K562 (cell line): Measurements from ENCODE around the gene EVX1. TPM values are rescaled to one million over a fixed set of nuclear protein-coding genes. Genes with fewer than 3 reads are reported as not detected.

Source experiments
- ATAC-seq: fragments of 200-7000 bp; cut with Tn5 transposase; 3 replicates; pipeline ENCODE4 v1.9.1; 2020; ENCODE audit warnings: moderate library complexity
- BruUV-seq: library from RNA; stranded (reverse); fragments of 400-500 nt; replicated peaks from 2 replicates; lab custom pipeline; 2021; lab: Mats Ljungman, UMichigan
- CTCF ChIA-PET: fragments of 300-600 bp; formaldehyde crosslinking; extraction: SDS; loops from one replicate; lab custom pipeline; 2021; ENCODE audit warnings: low intra/inter-chr PET ratio; lab: Yijun Ruan, JAX
- POLR2A ChIA-PET: fragments of 300-600, 350-650 bp; sonication (Branson Sonifier 250); formaldehyde crosslinking; extraction: SDS; loops from one replicate; lab custom pipeline; 2021; ENCODE audit warnings: antibody characterized with exemption, inconsistent platforms; lab: Yijun Ruan, JAX
- DNase-seq, 4 experiments: peaks; one replicate each; pipeline versions ENCODE4 v3.0.0 to v3.0.0-alpha.2; 2011 to 2018; ENCODE audit warnings: low spot score in 3 of 4, mixed read lengths in 3 of 4; ENCODE audit errors: extremely low read depth in 1 of 4
- FAIRE-seq: peaks from 2 replicates; lab custom pipeline; 2011; peaks lifted over from hg19 to GRCh38; lab: Jason Lieb, UNC
- H2AFZ ChIP-seq: 2 replicates; pipeline ENCODE4 v1.6.0; 2011; ENCODE audit warnings: low read depth, low read length, control low read depth, inconsistent platforms
- H3K27ac ChIP-seq: fragments of 200-600 bp; 3 replicates; pipeline ENCODE4 v1.8.0; 2011; ENCODE audit warnings: low read depth, mild to moderate bottlenecking, control low read depth, inconsistent platforms, low read length, moderate library complexity, mixed read lengths; ENCODE audit errors: extremely low read depth
- H3K27me3 ChIP-seq, 2 experiments: fragments of 300-600 bp in 1 of 2; 2 replicates in 1 of 2; 3 replicates in 1 of 2; pipeline versions ENCODE4 v1.6.0 to v1.8.0; 2011; ENCODE audit warnings: inconsistent platforms in 2 of 2, low read length in 2 of 2, mild to moderate bottlenecking in 1 of 2, mixed read lengths in 1 of 2, moderate library complexity in 1 of 2; ENCODE audit not compliant: control insufficient read depth in 2 of 2, insufficient read depth in 2 of 2
- H3K36me3 ChIP-seq: fragments of 300-600 bp; 3 replicates; pipeline ENCODE4 v1.8.0; 2011; ENCODE audit warnings: mild to moderate bottlenecking, low read length, inconsistent platforms; ENCODE audit not compliant: control insufficient read depth, insufficient read depth
- H3K4me1 ChIP-seq, 2 experiments: fragments of 200-600 bp in 1 of 2; replicated peaks in 1 of 2; 2 replicates in 1 of 2; 3 replicates in 1 of 2; pipeline versions ENCODE4 v1.5.1 to v1.8.0; 2011; ENCODE audit warnings: inconsistent platforms in 2 of 2, low read length in 2 of 2, mild to moderate bottlenecking in 1 of 2, mixed read lengths in 1 of 2, moderate library complexity in 1 of 2; ENCODE audit not compliant: control insufficient read depth in 2 of 2, insufficient read depth in 2 of 2
- H3K4me2 ChIP-seq: 2 replicates; pipeline ENCODE4 v1.6.1; 2011; ENCODE audit warnings: low read length, control low read depth, inconsistent platforms, mixed read lengths; ENCODE audit not compliant: insufficient read depth
- H3K4me3 ChIP-seq: fragments of 200-600 bp; sonication (generic), shearing (Covaris generic); 2 replicates; pipeline ENCODE4 v1.5.1; 2016; ENCODE audit warnings: control low read depth, inconsistent platforms
- H3K79me2 ChIP-seq: fragments of 200-600 bp; 3 replicates; pipeline ENCODE4 v1.8.0; 2011; ENCODE audit warnings: low read length, inconsistent platforms; ENCODE audit not compliant: control insufficient read depth, insufficient read depth
- H3K9ac ChIP-seq, 2 experiments: 2 replicates each; pipeline versions ENCODE4 v1.6.0 to v1.6.1; 2011; ENCODE audit warnings: low read depth in 2 of 2, low read length in 2 of 2, control low read depth in 1 of 2, inconsistent platforms in 1 of 2, mild to moderate bottlenecking in 1 of 2, mixed read lengths in 1 of 2; ENCODE audit not compliant: insufficient read depth in 1 of 2
- H3K9me1 ChIP-seq: one replicate; pipeline ENCODE4 v1.6.0; 2011; ENCODE audit warnings: inconsistent platforms, mild to moderate bottlenecking, low read length, moderate library complexity; ENCODE audit not compliant: control insufficient read depth, insufficient read depth
- H3K9me3 ChIP-seq: replicated peaks from 2 replicates; pipeline ENCODE4 v1.5.1; 2011; ENCODE audit warnings: low read depth, low read length, inconsistent platforms; ENCODE audit not compliant: control insufficient read depth, insufficient read depth
- H4K20me1 ChIP-seq: replicated peaks from 2 replicates; pipeline ENCODE4 v1.6.1; 2011; ENCODE audit warnings: low read length, inconsistent platforms, mixed read lengths; ENCODE audit not compliant: control insufficient read depth, insufficient read depth
- WGBS: fragments of 100-300 bp; shearing (Covaris generic); methylation state at CpG from one replicate; pipeline ENCODE4 v1.1.6; 2016; ENCODE audit warnings: low coverage, mixed read lengths; ENCODE audit not compliant: insufficient coverage; ENCODE audit errors: missing lambda C conversion rate; 5-methylcytosine and 5-hydroxymethylcytosine counted together
- in situ Hi-C: fragments of 300-500 bp; cut with MboI; formaldehyde crosslinking; loops from 4 replicates; pipeline ENCODE4 v1.15.0; 2018; ENCODE audit warnings: inconsistent platforms, mixed read lengths
- intact Hi-C: fragments of 100-400 bp; cut with micrococcal nuclease; formaldehyde crosslinking; loops from 2 replicates; pipeline ENCODE4 v1.14.2; 2022
- polyA plus RNA-seq, 8 experiments: library from polyadenylated mRNA; depleted of rRNA in 4 of 8; stranded (reverse) in 5 of 8; unstranded in 3 of 8; fragments of >200 nt; fragmentation: Nextera tagmentation in 2 of 8; fragmentation: Illumina TruSeq in 1 of 8; extraction: Ambion mirVana in 2 of 8; extraction: Trizol in 1 of 8; gene quantifications; 2 replicates each; pipeline versions ENCODE4 v1.2.1 to v1.2.3, GENCODE V29; 2011 to 2014; ENCODE audit warnings: inconsistent platforms in 1 of 8, missing spikeins in 1 of 8
- total RNA-seq, 7 experiments: library from RNA; depleted of rRNA in 6 of 7; stranded (reverse); fragments of >200 nt in 6 of 7; fragmentation: Illumina TruSeq in 2 of 7; extraction: Trizol in 2 of 7; gene quantifications; 2 replicates each; pipeline versions ENCODE4 v1.2.1 to v1.2.3, GENCODE V29; 2011 to 2021; ENCODE audit warnings: low replicate concordance in 1 of 7
- TF ChIP-seq, protein P1 (sequence below): fragments of 450-650 bp; IDR thresholded peaks from 2 replicates; pipeline ENCODE4 v1.6.1; 2018; ENCODE audit not compliant: partially characterized antibody

EVX1 gene
- total and polyA plus RNA-seq, 9 of the 15 experiments (the other 6 are each of a cell fraction or from before 2014, with no cell fraction given): not detected

DNA sequence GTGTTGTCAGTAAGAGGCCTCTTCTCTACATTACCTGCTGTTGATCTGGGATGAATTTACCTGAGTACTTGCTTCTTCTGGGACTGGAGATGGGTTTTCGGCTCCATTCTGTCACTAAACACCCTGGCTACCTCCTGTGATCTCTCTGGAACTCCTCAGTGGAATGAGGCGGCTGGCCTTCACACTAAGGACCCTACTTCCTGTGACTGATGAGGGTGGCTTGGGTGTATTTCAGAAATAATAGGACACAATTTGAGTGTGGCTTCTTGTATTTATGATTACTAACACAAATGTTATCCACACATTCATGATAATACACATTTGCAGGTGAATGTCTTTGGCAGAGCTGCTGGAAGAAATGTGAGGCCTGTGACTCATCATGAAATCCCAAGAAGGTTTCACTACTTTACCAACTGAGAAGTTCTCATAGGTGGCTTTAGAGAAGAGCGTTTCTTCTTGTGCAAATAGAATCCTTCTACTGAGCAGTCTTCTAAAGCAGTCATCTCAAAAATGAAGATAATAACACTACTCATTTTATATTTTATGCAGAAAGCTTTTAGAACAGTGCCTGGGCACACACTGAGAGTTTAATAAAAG, 21.3 kb upstream of the EVX1 start:
- WGBS: 2% methylated on average over 3 of the region's 3 CpGs
- peaks cover 0 to 9% of the 10 kb centered on the region in 2 experiments; a peak in 1 of 5 replicates for H3K4me1 ChIP-seq
- no peaks in the 10 kb centered on the region for H3K79me2 ChIP-seq
- TF ChIP-seq, protein P1, sequence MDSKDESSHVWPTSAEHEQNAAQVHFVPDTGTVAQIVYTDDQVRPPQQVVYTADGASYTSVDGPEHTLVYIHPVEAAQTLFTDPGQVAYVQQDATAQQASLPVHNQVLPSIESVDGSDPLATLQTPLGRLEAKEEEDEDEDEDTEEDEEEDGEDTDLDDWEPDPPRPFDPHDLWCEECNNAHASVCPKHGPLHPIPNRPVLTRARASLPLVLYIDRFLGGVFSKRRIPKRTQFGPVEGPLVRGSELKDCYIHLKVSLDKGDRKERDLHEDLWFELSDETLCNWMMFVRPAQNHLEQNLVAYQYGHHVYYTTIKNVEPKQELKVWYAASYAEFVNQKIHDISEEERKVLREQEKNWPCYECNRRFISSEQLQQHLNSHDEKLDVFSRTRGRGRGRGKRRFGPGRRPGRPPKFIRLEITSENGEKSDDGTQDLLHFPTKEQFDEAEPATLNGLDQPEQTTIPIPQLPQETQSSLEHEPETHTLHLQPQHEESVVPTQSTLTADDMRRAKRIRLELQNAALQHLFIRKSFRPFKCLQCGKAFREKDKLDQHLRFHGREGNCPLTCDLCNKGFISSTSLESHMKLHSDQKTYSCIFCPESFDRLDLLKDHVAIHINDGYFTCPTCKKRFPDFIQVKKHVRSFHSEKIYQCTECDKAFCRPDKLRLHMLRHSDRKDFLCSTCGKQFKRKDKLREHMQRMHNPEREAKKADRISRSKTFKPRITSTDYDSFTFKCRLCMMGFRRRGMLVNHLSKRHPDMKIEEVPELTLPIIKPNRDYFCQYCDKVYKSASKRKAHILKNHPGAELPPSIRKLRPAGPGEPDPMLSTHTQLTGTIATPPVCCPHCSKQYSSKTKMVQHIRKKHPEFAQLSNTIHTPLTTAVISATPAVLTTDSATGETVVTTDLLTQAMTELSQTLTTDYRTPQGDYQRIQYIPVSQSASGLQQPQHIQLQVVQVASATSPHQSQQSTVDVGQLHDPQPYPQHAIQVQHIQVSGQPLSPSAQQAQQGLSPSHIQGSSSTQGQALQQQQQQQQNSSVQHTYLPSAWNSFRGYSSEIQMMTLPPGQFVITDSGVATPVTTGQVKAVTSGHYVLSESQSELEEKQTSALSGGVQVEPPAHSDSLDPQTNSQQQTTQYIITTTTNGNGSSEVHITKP: no peak
- FAIRE-seq (no peak), ATAC-seq (no peak), DNase-seq (no peak)
- no peak overlapping the region for H3K27ac ChIP-seq
- no peaks in the 10 kb centered on the region for H3K36me3 ChIP-seq
- H3K27me3 ChIP-seq: peaks cover 24 to 47% of the 10 kb centered on the region in 2 experiments; a peak in 4 of 5 replicates
- BruUV-seq: no TSS peak
- H3K9me3 ChIP-seq: no peaks in the 10 kb centered on the region
- H3K4me2 ChIP-seq: no peak overlapping the region
- no peak overlapping the region for H3K9ac ChIP-seq
- no peaks in the 10 kb centered on the region for H4K20me1 ChIP-seq
- intact Hi-C loops: no loop called here
- no peak overlapping the region for H2AFZ ChIP-seq
- ChIA-PET POLR2A (no interaction called here), CTCF (interaction anchor here (0.6 kb wide), 1 partner anchor 398 kb away, joined by 4 read pairs; no protein-coding TSS in a partner anchor)
- in situ Hi-C loops: no loop called here
- no peaks in the 10 kb centered on the region for H3K9me1 ChIP-seq
- no peak overlapping the region for H3K4me3 ChIP-seq
